ENCODE data around the gene RPS21.

DNA sequence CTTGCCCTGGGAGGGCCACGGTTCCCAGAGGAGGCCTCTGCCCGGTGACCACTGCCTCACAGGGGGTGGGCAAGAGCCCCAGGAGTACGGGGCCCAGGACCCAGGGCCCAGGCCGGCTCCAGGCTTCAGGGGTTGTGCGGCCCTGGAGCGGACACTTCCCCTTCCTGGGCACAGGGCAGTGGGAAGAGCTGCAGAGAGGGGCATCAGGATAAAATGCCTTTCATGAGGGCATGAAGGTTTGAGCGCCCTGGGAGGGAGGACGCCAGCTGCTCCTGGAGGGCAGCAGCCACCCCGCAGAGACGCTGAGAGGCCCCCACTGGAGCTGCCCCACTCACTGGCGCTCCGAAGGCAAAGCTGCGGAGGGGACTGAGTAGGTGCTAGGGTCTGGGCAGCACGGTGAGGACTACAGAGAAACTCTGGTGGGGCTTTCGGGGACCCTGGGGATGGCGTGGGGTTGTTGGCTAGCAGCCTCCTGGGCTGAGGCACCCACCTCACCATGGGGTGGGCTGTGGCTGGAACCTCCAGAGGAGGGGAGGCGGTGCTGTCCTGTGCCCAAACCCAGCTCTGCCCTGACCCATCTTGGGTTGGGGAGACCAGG, 30.2 kb upstream of the RPS21 start:
- TF ChIP-seq CSDC2 (CRISPR knock-in tag; IDR thresholded peaks at IDR 0.05) (no peak), RARB (CRISPR knock-in tag; IDR thresholded peaks at IDR 0.05) (no peak)

Measured in SK-N-SH treated with all-trans-retinoic acid at 6 μM for 48 hours (cell line).